ENCODE results near the gene NELFA. TPM values are rescaled to one million over a fixed set of nuclear protein-coding genes. Genes with fewer than 3 reads are reported as not detected.

The NELFA gene
- polyA plus RNA-seq, 1 experiment: 9.3 TPM

DNA sequence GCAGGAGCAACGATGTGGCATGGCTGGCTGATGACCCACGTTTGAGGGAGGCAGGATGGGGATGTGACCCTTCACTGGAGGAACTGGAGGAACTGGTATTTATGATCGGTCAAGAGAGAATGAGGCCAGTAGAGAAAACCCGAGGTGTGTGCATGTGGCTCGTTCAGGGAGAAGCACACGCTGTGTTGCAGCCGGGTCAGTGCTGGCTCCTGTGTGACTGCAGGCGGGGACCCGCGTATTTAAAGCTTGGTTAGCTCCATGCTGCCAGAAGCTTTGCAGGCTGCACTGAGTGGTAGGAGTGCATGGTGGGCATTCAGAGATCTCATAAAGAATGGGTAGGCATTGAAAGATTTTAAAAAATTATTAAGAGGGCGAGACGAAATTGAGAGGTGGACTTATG, 52.1 kb downstream of the NELFA start:
- Histone ChIP-seq H3K27me3 (ENCODE audit: control insufficient read depth, insufficient read depth, low read length) (no peaks in the 10 kb centered on the region), H3K27ac (ENCODE audit: low read depth, low read length) (no peak overlapping the region), H3K9me3 (ENCODE audit: control insufficient read depth, insufficient read depth, low read length) (no peaks in the 10 kb centered on the region), H3K4me3 (ENCODE audit: low read depth, low read length) (no peak overlapping the region)
- POLR2A ChIA-PET: no interaction called here
- TF ChIP-seq, protein P1, sequence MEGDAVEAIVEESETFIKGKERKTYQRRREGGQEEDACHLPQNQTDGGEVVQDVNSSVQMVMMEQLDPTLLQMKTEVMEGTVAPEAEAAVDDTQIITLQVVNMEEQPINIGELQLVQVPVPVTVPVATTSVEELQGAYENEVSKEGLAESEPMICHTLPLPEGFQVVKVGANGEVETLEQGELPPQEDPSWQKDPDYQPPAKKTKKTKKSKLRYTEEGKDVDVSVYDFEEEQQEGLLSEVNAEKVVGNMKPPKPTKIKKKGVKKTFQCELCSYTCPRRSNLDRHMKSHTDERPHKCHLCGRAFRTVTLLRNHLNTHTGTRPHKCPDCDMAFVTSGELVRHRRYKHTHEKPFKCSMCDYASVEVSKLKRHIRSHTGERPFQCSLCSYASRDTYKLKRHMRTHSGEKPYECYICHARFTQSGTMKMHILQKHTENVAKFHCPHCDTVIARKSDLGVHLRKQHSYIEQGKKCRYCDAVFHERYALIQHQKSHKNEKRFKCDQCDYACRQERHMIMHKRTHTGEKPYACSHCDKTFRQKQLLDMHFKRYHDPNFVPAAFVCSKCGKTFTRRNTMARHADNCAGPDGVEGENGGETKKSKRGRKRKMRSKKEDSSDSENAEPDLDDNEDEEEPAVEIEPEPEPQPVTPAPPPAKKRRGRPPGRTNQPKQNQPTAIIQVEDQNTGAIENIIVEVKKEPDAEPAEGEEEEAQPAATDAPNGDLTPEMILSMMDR (IDR thresholded peaks at IDR 0.05; ENCODE audit: low read depth, low read length): no peak
- DNase-seq (ENCODE audit: low read depth, low spot score): no peak
- CTCF ChIA-PET: no interaction called here

DNA sequence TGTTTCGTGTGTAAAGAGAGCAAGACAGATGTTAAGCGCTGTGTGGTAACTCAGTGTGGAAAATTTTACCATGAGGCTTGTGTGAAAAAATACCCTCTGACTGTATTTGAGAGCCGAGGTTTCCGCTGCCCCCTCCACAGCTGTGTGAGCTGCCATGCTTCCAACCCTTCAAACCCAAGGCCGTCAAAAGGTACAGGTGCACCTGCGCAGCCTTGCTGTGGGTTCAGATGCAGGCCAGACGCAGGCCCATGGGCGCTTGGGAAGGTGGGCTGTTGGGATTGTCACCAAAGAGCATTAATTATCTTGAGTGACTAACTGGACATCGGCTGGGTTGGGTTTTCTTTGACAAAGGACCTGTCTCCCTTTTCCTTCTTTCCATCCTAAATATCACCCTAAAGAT, 55.4 kb downstream of the NELFA start:
- ChIA-PET POLR2A (no interaction called here), CTCF (no interaction called here)
- Histone ChIP-seq H3K27ac (ENCODE audit: low read depth, low read length) (no peak overlapping the region), H3K9me3 (ENCODE audit: control insufficient read depth, insufficient read depth, low read length) (no peaks in the 10 kb centered on the region), H3K27me3 (ENCODE audit: control insufficient read depth, insufficient read depth, low read length) (no peaks in the 10 kb centered on the region), H3K4me3 (ENCODE audit: low read depth, low read length) (no peak overlapping the region)
- TF ChIP-seq, protein P1 (IDR thresholded peaks at IDR 0.05; ENCODE audit: low read depth, low read length): no peak
- no peak for DNase-seq (ENCODE audit: low read depth, low spot score)

DNA sequence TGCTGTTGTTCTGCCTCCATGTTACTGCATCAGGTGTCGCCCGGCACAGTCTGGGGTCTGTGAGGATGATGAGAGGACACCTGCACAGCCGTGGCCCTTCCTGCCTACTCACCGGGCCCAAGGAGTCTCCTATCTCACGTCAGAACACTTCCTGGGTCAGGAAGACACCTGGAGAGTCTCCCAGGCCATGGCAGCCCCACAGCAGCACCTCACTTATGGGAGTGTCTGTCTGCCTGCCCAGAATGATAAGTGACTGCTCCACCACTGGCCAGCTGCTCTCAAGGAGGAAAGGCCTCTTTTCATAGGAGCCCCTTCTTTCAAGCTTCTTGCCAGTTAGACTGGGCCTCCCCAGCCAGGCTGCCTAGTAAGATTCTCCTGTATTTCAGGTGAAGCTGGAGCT, 56.1 kb downstream of the NELFA start:
- TF ChIP-seq, protein P1 (IDR thresholded peaks at IDR 0.05; ENCODE audit: low read depth, low read length): no peak
- DNase-seq (ENCODE audit: low read depth, low spot score): no peak
- ChIA-PET CTCF (no interaction called here), POLR2A (no interaction called here)
- no peaks in the 10 kb centered on the region for H3K27me3 ChIP-seq (ENCODE audit: control insufficient read depth, insufficient read depth, low read length)
- H3K9me3 ChIP-seq (ENCODE audit: control insufficient read depth, insufficient read depth, low read length): no peaks in the 10 kb centered on the region
- H3K4me3 ChIP-seq (ENCODE audit: low read depth, low read length): no peak overlapping the region
- H3K27ac ChIP-seq (ENCODE audit: low read depth, low read length): no peak overlapping the region

DNA sequence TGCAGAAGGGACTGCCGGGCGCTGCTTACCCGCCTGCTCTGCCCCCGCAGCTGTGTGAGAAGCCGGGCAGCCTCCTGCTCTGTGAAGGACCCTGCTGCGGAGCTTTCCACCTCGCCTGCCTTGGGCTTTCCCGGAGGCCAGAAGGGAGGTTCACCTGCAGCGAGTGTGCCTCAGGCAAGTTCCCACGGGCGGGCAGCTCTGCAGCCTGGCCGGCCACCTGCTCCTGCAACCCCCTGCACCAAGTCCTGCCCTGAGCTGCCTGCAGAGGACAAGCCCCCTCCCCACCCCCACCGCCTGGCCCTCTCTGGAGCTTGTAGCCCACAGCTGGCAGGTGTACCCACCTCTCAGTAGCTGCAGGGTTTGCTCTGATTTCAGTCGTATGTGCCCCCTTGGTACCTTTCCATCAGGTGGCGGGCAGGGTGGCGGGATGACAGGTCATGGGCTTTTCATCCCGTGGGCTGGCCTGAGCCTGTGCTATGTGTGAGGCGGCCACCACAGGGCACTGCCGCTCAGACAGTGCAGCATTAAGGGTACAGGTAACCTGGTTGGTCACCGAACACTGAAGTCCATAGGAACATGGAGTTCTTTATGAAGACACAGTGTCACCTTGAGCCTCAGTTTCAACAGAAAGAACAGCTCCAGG, 56.6 kb downstream of the NELFA start:
- no peak overlapping the region for H3K27ac ChIP-seq (ENCODE audit: low read depth, low read length)
- H3K27me3 ChIP-seq (ENCODE audit: control insufficient read depth, insufficient read depth, low read length): no peaks in the 10 kb centered on the region
- no peaks in the 10 kb centered on the region for H3K9me3 ChIP-seq (ENCODE audit: control insufficient read depth, insufficient read depth, low read length)
- no peak overlapping the region for H3K4me3 ChIP-seq (ENCODE audit: low read depth, low read length)
- CTCF ChIA-PET: no interaction called here
- POLR2A ChIA-PET: no interaction called here
- DNase-seq (ENCODE audit: low read depth, low spot score): no peak
- TF ChIP-seq, protein P1 (IDR thresholded peaks at IDR 0.05; ENCODE audit: low read depth, low read length): no peak

DNA sequence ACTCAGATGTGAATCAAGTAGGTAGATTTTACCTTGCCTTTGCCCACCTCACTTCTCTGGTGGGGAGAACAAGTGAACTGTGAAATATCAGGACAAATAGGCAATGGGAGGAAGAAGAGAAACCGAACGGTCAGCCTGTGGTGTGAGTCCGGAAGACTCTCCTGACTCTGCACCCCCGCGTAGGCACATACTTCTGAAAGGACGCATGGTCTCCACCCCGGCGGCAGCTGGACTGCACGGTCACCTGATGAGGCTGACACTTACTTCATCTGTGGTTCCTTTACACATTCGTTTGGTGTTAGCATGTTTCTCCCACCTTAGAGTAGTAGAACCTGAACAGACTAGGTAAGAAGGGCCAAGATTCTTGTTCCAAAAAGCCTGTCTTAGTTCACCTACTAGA, 58.4 kb downstream of the NELFA start:
- TF ChIP-seq, protein P1 (IDR thresholded peaks at IDR 0.05; ENCODE audit: low read depth, low read length): no peak
- no peaks in the 10 kb centered on the region for H3K27me3 ChIP-seq (ENCODE audit: control insufficient read depth, insufficient read depth, low read length)
- H3K9me3 ChIP-seq (ENCODE audit: control insufficient read depth, insufficient read depth, low read length): no peaks in the 10 kb centered on the region
- ChIA-PET CTCF (no interaction called here), POLR2A (no interaction called here)
- H3K4me3 ChIP-seq (ENCODE audit: low read depth, low read length): no peak overlapping the region
- H3K27ac ChIP-seq (ENCODE audit: low read depth, low read length): no peak overlapping the region
- DNase-seq (ENCODE audit: low read depth, low spot score): no peak

Measured in AG04450 (cell line).